Stimulated activated CD4-positive, alpha-beta T cell treated with anti-CD3 and anti-CD28 coated beads, Interleukin-15, amount 100 ng/mL, for 1 hour (primary cell): ENCODE results near the gene TYW1.
"Not testable (repeated sequence)": the region's sequence is repeated elsewhere in the genome, so short reads cannot be mapped to it uniquely, and the experiment has no call there.

Experiments
- DNase-seq, 2 donors: peaks; one replicate each; pipeline ENCODE4 v3.0.0-alpha.2; 2020; ENCODE audit warnings: low read depth in 1 of 2, low spot score in 1 of 2

TYW1 gene

GRCh38 chr7:66994051-66994450 is 2.6 kb upstream of the TYW1 start:
- DNase-seq, result not testable (repeated sequence)

DNA sequence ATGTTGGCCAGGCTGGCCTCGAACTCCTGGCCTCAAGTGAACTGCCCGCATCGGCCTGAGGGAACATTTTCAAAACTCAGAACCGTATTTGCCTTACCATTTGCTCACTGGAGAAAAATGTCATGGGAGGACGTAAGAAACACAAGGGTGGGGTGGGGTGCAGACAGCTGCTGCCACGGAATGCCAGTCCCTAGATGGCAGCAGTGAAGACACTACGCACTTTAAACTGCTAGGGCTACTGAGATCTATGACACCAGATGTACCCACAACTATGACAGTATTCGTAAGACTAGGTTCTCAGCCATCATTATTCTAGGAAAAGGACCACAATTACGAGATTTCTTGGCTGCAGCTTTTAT is 2.0 kb upstream of the TYW1 start:
- DNase-seq, result peak; percentile 8 to 26

- DNase-seq, result peak; percentile 74 to 83
Measured at GRCh38 chr7:66995050-66995776, 1.4 kb upstream of the TYW1 start, which contains the start of gene SBDS. SBDS (minus strand) TSS chr7:66995586; CDS start chr7:66995417, 169 bp downstream.

GRCh38 chr7:67000601-67001258 is 4.1 kb downstream of the TYW1 start:
- not testable (repeated sequence) for DNase-seq

DNA sequence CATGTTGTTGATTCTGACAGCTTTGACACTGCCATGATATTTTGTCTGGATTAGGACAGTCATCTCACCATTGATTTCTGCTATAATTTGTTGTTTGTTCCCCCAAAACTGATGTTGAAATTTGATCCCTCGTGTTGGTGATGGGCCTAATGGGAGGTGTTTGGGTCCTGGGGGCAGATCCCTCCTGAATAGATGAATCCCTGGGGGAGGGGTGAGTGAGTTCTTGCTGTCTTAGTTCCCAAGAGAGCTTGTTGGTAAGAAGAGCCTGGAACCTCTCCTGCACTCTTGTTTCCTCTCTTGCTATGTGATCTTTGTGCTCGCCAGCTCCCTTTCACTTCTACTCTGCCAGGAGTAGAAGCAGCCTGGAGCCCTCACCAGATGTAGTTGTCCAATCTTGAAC is 7.5 kb downstream of the TYW1 start:
- not testable (repeated sequence) for DNase-seq

DNA sequence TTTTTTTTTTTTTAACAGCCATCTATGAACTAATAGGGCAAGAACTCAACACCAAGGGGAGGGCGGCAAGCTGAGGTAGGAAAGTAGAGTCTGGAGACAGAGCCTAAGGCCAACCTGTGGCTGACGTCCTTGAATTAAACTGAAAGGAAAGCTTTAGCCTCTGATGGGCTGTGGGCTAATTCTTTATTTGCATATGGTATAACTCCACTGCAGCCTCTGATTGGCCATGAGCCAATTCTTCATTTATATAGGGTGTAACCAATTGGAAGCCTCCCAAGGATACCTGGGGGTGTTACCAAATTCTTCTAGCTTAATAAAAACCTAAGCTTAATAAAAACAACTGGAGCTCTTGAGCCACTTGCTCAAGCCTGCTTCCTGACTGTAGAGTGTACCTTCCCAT is 10.3 kb downstream of the TYW1 start:
- DNase-seq, result no peak

- DNase-seq, result no peak
Measured at GRCh38 chr7:67008260-67008659, 11.6 kb downstream of the TYW1 start.

GRCh38 chr7:67009677-67010076 is 13.0 kb downstream of the TYW1 start:
- DNase-seq, result not testable (repeated sequence)

DNA sequence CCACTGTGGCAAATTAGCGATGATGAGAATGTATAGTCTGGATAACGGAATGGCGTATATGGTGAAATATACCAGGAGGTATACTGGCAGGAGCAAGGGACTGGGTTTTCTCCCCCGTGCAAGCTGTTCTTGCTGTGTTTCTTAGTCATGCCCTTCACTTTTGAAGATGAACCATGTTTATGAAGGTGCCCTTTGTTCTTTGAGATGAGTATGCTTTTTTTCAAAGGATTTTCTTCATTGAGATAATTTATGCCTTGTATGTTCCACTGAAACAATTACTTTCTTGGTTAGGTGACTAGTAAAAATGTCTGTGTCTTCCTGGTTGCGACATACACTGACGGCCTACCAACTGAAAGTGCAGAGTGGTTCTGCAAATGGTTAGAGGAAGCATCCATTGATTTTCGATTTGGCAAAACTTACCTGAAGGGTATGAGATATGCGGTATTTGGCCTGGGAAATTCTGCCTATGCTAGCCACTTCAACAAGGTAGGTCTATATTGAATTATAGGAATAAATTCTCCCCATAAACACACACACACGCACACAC is 17.5 kb downstream of the TYW1 start:
- DNase-seq, result not testable (repeated sequence)

- not testable (repeated sequence) for DNase-seq
Measured at GRCh38 chr7:67017971-67018370, 21.3 kb downstream of the TYW1 start.

DNA sequence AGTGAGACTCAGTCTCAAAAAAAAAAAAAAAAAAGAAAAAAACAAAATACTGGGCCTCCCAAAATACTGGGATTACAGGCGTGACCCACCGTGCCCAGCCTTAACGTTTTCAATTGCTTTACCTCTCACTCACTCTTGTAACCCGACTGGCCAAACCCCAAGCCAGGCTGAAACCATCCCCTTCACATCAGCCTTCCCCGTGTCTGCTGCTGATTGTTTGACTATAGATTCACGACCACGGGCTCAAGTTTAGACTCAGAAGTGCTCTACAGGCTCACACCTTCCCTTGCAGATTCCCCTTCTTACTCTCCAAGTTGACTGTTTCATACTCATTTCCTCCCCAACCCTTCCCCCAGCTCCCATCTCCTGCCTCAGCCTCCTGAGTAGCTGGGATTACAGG is 22.3 kb downstream of the TYW1 start:
- no peak for DNase-seq

- no peak for DNase-seq
Measured at GRCh38 chr7:67019562-67020390, 23.1 kb downstream of the TYW1 start.

- no peak for DNase-seq
Measured at GRCh38 chr7:67021260-67021659, 24.6 kb downstream of the TYW1 start.

DNA sequence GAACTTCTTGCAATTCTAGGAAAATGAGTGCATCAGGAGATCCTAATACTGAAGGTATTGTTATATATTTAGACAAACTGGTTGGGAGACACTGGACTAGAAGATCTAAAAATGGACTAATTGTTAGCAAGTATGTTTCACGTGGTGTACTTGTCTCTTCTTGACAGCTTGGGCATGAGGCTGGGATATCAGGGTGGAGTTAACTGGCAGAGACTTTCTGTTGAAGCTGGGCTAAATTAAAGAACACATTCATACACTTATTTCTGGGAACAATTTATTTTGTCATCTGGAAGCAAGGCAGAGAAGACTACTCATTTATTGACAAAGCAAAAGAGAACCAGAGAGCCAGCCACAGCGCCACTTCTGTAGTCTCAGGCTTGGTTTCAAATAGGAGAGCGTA is 25.9 kb downstream of the TYW1 start:
- no peak for DNase-seq

- DNase-seq, result not testable (repeated sequence)
Measured at GRCh38 chr7:67025459-67025858, 28.8 kb downstream of the TYW1 start.

DNA sequence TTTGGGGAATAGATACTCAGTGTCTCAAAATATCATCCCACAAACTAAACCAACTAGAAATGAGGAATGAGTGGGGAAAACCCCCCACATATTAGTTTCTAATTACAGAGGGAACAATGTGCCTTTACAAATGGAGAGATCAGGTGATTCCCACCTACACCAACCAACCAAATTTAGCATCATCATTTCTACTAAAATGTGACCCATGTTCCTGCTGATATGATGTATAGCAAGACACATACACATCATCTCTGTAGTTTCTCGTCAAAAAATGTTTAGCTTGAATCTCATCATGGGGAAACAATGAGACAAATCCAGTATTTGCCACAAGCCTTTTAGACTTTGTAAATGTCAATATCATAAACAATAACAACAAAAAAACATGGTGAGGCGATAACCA is 35.1 kb downstream of the TYW1 start:
- DNase-seq, result not testable (repeated sequence)

DNA sequence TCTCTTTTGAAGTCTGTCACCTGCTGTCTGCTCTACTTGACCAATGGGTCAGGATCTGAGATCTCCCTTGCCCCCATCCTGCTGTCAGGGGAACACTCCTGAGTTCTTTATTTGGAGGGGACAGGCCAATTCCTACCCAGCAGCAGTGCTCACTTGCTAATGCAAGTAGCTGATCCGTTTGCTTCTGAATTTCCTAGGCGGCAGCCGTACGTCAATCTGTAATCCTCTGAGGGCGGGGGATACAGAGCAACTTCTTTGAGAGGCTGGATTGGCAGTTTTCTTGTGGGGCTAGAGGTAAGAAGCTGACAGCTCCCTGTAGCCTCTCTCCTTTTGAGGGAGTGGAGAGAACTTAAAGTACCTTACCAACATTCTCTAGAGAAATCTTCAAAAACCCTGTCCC is 36.6 kb downstream of the TYW1 start:
- DNase-seq, result no peak

GRCh38 chr7:67036432-67037395 is 40.1 kb downstream of the TYW1 start:
- DNase-seq, result not testable (repeated sequence)

GRCh38 chr7:67040832-67041231 is 44.2 kb downstream of the TYW1 start:
- not testable (repeated sequence) for DNase-seq
